NCI-H1694 (cell line): Measurements from ENCODE around the gene RPLP1.

ENCODE experiments used
- DNase-seq: peaks from one replicate; lab custom pipeline; 2025; lab: John Stamatoyannopoulos, UW

The RPLP1 gene

GRCh38 chr15:69498282-69498681, 45.7 kb downstream of the RPLP1 start:
- DNase-seq: no peak

- DNase-seq: no peak
Measured at GRCh38 chr15:69498987-69499386, 46.4 kb downstream of the RPLP1 start.

- no peak for DNase-seq
Measured at GRCh38 chr15:69499521-69500211, 47.0 kb downstream of the RPLP1 start.

- DNase-seq: no peak
Measured at GRCh38 chr15:69500339-69500738, 47.7 kb downstream of the RPLP1 start.

- DNase-seq: no peak
Measured at GRCh38 chr15:69501456-69501855, 48.8 kb downstream of the RPLP1 start.

- no peak for DNase-seq
Measured at GRCh38 chr15:69502470-69503045, 49.9 kb downstream of the RPLP1 start.

- DNase-seq: no peak
Measured at GRCh38 chr15:69504352-69505040, 51.9 kb downstream of the RPLP1 start.
